Esophagus squamous epithelium (tissue), 4 donors: ENCODE measurements around the gene MRAP.

ENCODE experiments used
- POLR2A ChIP-seq, 4 donors: fragments of 450-650 bp; IDR thresholded peaks; one replicate each; pipeline ENCODE4 v1.6.1; 2017; ENCODE audit warnings: antibody characterized with exemption in 4 of 4, mild to moderate bottlenecking in 4 of 4, moderate library complexity in 3 of 4
- TF ChIP-seq, protein P1 (sequence below), 6 experiments: fragments of 450-650 bp in 4 of 6; fragments of 200-600 bp in 2 of 6; sonication (generic) in 2 of 6; IDR thresholded peaks; one replicate each; pipeline ENCODE4 v1.5.1; 2016 to 2019; ENCODE audit warnings: antibody characterized with exemption in 6 of 6, mild to moderate bottlenecking in 4 of 6, moderate library complexity in 4 of 6

DNA sequence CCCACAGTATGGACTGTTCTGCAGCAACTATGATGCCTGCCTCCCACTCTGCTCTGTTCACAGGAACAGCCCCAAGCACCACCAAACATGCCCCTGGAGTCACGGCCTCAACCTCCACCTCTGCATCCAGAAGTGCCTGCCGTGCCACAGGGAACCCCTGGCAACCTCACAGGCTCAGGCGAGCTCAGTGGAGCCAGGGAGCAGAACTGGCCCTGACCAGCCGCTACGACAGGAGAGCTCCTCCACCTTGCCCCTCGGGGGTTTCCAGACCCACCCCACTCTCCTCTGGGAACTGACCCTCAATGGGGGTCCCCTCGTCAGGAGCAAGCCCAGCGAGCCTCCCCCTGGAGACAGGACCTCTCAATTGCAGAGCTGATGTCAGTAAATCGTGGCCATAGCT, 13.0 kb downstream of the MRAP start:
- TF ChIP-seq, protein P1, sequence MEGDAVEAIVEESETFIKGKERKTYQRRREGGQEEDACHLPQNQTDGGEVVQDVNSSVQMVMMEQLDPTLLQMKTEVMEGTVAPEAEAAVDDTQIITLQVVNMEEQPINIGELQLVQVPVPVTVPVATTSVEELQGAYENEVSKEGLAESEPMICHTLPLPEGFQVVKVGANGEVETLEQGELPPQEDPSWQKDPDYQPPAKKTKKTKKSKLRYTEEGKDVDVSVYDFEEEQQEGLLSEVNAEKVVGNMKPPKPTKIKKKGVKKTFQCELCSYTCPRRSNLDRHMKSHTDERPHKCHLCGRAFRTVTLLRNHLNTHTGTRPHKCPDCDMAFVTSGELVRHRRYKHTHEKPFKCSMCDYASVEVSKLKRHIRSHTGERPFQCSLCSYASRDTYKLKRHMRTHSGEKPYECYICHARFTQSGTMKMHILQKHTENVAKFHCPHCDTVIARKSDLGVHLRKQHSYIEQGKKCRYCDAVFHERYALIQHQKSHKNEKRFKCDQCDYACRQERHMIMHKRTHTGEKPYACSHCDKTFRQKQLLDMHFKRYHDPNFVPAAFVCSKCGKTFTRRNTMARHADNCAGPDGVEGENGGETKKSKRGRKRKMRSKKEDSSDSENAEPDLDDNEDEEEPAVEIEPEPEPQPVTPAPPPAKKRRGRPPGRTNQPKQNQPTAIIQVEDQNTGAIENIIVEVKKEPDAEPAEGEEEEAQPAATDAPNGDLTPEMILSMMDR (IDR thresholded peaks at IDR 0.05), result no peak
- no peak for TF ChIP-seq POLR2A (IDR thresholded peaks at IDR 0.05)
